AG09319 (cell line): Measurements from ENCODE around the gene FAM184A.

ENCODE experiments used
- DNase-seq: peaks from one replicate; pipeline ENCODE4 v3.0.0-alpha.2; 2010; ENCODE audit warnings: low read depth; ENCODE audit errors: extremely low read depth
- TF ChIP-seq, protein P1 (sequence below): IDR thresholded peaks from 2 replicates; pipeline ENCODE4 v1.5.1; 2011; ENCODE audit warnings: low read depth, mild to moderate bottlenecking, inconsistent platforms, low read length, moderate library complexity

Gene FAM184A

DNA sequence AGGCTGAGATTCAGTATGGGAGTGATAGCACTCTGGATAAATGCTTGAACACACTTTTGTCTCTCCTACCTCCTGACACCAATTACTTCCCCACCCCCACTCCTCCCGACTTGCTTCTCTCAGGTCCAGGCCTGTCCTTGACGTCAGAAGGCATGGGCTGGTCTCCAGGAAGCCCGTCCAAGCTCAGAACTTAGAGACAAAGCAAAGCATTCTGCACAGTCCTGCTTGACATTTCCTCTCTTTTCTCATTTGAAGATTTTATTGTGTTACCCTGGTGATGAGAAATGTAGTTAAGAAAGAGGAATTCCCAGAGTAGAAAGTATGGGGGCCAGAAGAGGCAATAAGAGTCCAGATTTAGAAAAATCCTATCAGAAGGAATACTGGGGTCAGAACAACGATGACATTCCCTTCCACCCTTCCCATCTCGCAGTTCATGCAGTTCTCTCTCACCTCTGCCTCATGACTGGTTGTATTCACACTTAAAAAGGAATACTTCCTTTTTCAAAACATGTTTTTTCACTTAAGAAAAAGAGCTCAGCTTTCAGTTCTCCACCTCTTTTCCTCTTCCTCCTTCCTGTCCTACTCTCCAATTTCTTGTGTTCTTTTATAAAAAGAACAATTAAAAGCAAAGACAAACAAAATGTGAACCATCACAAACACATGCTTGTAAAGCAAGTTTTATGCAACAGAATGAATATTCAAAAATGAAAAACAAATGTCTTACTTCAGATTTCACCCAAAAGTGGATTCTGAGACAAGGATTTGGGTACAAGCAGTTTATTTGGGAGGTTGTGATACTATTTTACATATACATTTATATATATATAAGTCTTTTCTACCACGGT is 18.5 kb upstream of the FAM184A start:
- TF ChIP-seq, protein P1, sequence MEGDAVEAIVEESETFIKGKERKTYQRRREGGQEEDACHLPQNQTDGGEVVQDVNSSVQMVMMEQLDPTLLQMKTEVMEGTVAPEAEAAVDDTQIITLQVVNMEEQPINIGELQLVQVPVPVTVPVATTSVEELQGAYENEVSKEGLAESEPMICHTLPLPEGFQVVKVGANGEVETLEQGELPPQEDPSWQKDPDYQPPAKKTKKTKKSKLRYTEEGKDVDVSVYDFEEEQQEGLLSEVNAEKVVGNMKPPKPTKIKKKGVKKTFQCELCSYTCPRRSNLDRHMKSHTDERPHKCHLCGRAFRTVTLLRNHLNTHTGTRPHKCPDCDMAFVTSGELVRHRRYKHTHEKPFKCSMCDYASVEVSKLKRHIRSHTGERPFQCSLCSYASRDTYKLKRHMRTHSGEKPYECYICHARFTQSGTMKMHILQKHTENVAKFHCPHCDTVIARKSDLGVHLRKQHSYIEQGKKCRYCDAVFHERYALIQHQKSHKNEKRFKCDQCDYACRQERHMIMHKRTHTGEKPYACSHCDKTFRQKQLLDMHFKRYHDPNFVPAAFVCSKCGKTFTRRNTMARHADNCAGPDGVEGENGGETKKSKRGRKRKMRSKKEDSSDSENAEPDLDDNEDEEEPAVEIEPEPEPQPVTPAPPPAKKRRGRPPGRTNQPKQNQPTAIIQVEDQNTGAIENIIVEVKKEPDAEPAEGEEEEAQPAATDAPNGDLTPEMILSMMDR = no peak

DNA sequence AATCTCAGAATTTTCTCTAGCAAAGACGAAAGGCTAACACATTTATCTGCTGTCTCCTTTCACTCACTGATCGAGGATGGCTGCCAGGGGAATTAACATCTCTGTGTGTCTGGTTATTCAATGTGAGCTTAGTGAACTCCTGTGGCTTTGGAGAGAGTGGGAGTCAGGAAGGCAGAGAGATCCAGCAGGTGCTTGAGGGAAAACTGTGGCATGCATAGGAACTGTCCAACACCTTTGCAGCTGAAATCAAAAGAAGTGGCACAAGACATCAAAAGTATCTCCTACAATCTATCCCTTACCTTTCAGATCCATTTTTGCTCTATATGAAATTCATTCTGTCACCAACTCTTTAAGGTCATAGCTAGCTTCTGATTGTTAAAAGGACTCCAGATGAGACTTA is 11.8 kb upstream of the FAM184A start:
- TF ChIP-seq, protein P1 = no peak
- no peak for DNase-seq

More for the DNA sequence above, 18.5 kb upstream of the FAM184A start:
- no peak for DNase-seq

DNA sequence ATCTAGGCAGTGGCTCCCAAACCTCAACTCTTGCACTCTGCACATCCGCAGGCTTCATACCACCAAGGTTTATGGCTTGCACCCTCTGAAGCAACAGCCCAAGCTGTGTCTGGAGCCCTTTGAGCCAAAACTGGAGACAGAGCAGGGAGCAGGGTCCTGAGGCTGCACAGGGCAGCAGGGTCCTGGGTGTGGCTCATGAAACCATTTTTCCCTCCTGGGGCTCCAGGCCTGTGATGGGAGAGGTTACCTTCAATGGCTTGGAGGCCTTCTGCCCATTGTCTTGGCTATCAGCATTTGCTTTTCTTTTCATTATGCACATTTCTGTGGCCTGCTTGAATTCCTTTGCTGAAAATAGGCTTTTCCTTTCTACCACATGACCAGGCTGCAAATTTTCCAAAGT is 6.3 kb upstream of the FAM184A start:
- TF ChIP-seq, protein P1 = no peak
- DNase-seq = no peak

DNA sequence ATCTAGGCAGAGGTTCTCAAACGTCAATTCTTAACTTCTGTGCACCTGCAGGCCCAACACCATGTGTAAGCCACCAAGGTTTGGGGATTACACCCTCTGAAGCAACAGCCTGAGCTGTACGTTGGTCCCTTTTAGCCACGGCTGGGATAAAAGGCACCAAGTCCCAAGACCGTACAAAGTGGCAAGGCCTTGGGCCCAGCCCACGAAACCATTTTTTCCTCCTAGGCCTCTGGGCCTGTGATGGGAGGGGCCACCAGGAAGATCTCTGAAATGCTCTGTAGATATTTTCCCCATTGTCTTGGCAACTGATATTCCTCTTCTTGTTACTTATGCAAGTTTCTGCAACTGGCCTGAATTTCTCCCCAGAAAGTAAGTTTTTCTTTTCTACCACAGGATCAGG is 4.5 kb upstream of the FAM184A start:
- no peak for DNase-seq
- TF ChIP-seq, protein P1 = no peak

- no peak for DNase-seq
- TF ChIP-seq, protein P1 = no peak
These were observed 882 bp upstream of the FAM184A start for GRCh38 chr6:119079283-119079809.

GRCh38 chr6:119077643-119078375 is 655 bp downstream of the FAM184A start:
- TF ChIP-seq, protein P1 = no peak
- no peak for DNase-seq

DNA sequence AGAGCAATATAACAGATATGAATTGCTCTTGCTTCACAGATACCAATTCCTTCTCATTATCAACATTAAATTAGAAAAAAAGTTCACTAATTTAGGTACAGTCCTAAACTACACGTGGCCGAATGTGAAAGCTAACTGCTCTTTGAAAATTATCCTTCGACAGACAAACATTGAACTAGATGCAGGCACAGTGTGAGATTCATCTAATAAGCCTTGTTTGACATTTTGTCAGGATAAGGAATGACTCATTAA is 1.1 kb downstream of the FAM184A start:
- TF ChIP-seq, protein P1 = no peak
- no peak for DNase-seq
